Measurements from ENCODE around the gene PRDM16.

- TF ChIP-seq CTCF (IDR thresholded peaks at IDR 0.05; ENCODE audit: low read length), result no peak
- TF ChIP-seq EZH2 (IDR thresholded peaks at IDR 0.05; ENCODE audit: borderline replicate concordance, low read length), result no peak
These were observed 42.9 kb upstream of the PRDM16 start for GRCh38 chr1:3026124-3026523.

All from OCI-LY1 (cell line).